IPS DF 19.7 (cell line): ENCODE measurements around the gene ANGEL2.
"Not testable (repeated sequence)": the region's sequence is repeated elsewhere in the genome, so short reads cannot be mapped to it uniquely, and the experiment has no call there.

Experiments
- DNase-seq: peaks from one replicate; pipeline ENCODE4 v3.0.0-alpha.2; 2013; ENCODE audit warnings: low read depth, low spot score

Gene ANGEL2

DNA sequence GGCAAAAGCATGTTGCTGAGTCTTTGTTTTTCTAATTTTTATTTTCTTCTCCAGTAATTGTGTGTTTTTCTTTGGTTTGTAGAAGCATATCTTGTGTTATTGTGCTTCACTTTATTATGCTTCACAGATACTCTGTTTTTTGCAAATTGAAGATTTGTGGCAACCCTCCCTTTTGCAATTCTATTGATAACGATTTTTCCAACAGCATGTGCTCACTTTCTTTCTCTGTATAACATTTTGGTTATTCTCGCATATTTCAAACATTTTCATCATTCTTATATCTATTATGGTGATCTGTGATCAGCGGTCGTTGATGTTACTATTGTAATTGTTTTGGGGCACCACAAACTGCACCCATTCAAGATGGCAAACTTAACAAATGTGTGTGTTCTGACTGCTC lies 3.8 kb upstream of the ANGEL2 start:
- no peak for DNase-seq

DNA sequence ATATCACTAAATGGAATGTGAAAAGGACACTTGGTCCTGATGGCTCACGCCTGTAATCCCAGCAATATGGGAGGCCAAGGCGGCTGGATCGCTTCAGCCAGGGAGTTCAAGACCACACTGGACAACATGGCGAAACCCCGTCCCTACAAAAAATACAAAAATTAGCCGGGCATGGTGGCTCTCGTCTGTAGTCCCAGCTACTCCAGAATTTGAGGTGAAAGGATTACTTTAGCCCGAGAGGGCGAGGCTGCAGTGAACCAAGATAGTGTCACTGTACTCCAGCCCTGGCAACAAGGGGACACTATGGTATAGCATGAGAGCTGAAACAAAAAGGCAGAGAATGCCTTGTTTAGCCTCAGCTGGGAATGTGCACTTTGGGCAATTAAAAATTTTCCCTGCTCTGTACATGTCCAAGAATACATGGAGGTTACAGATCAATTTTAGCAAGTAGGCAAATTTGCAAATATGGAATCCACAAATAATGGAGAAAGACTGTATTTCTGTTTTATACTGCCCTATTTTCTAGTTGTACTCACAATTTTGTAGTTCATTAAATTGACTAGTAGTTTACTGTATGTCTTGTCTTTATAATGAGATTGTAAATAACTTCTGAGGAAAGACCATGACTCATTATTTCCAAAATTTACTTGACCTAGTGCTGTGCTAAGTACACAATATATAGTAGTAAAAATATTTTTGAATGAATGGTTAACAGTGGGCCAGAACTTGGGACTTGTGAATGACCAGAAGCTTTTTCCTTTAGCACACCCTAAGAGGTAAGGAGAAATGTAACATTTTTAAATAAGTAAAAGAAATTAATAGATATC lies 2.0 kb upstream of the ANGEL2 start:
- no peak for DNase-seq

DNA sequence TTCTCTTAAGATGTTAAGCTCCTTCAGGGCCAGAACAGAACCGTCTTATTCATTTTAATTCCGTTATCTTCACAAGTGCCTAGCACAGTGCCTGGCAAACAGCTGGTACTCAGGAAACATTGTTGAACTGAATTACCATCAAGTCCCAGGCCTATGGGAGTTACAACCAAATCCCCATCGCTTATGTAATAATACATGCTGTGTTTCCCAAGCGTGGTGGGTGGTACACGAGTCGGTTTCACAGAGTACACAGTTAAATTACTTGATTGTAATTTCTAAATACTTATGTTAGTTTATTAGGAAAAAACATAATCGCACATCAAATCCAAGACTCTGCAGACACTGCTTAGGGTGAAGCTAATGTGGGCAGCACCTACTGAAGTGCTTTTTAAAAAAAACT lies 1.0 kb downstream of the ANGEL2 start:
- no peak for DNase-seq

DNA sequence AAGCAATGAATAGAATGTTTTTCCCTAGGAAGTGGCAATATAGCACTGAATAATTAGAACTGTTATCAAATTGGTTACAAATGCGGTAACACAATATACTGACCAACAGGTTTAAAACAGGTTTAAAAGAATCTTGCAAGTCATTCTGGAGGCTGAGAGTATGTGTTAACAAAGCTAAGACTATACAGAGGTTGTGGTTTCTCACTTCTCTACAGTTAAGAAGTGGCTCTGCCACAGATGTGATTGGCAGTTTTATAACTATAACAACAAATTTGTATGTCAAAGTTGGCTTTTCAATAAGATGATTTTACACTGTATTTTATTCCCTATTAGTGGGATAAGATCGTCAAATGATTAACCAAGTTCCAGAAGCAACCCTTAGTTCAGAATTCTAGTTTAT lies 7.1 kb downstream of the ANGEL2 start:
- no peak for DNase-seq

DNA sequence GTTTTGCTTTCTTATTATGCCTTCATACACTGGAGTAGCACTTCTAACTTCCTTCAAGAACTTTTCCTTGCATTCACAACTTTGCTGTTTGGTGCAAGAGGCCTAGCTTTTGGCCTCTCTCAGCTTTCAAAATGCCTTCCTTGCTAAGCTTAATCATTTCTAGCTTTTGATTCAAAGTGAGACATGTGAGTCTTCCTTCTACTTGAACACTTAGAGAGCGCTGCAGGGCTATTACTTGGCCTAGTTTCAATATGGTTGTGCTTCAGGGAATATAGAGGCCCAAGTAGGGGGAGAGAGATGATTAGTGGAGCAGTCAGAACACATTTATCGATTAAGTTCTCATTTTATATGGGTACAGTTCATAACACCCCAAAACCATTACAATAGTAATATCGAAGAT lies 12.4 kb downstream of the ANGEL2 start:
- DNase-seq: no peak

DNA sequence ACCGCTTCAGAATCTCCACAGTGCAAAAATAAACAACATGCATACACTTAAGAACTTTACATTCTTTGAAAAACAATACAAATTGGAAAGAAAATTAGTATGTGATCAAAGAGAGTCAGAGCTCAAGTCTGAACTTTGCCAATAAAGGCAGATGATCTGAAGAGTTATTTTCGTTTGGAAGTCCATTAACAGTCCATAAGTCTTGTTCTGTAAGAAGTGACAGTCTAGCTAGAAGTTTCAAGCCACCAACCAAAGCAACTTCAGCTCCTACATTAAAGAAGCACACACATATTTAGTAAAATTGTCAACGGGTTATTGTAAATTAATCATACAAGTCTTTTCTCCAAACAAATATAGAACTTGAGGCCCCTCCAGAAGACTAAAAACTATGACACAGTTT lies 20.7 kb downstream of the ANGEL2 start:
- no peak for DNase-seq

DNA sequence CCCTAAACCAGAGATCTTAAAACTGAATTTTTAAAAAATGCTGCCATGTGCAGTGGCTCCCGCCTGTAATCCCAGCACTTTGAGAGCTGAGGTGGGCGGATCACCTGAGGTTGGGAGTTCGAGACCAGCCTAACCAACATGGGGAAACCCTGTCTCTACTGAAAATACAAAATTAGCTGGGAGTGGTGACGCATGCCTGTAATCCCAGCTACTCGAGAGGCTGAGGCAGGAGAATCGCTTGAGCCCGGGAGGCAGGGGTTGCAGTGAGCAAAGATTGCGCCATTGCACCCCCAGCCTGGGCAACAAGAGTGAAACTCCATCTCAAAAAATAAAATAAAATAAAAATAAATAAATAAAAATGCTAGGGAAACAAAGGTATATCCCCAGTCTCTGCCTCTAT lies 21.7 kb downstream of the ANGEL2 start:
- DNase-seq: not testable (repeated sequence)

DNA sequence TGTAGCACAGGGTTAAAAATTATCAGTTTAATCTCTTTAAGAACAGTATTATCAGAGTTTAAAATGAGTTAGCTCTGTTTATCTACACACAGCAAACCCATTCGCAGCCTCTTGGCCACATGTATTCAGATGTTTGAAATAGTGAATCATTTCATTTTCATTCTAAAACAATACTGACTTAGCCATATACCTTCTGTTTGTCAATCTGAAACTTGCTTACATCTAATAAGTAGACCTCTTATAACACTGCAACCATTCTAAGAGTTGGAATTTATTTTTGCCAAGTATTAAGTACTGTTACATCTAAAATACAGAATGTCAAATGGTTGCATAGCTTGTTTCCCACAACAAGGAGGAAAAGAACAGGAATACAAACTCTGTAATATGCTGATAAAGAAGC lies 25.4 kb downstream of the ANGEL2 start:
- no peak for DNase-seq

DNA sequence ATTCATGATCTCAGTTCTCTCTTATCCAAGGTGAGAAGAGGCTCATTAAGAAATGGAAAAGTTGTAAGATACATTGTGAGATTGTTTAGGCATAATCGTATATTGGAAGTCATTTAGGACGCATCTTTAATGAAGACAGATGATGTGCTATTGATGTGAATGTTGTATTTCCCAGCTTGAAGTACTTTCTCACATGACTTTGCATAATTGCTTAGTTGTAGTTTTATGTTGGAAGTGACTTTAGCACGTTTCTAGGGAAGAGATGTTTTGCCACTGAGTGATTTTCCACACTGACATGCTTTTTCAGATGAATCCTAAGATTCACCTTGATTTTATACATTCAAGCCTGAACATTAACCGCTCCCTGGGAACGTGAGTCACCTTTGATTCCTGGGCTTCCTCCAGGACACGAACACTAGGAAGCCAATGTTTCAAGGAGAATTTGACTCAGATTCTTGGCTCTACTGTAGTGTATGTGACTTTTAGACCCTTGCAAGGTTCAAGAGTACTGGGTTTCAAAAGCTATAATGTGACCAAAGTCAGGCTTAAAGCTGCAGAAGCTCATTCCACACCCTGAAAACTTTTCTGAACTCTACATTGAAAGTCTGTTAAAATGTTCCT lies 27.9 kb downstream of the ANGEL2 start:
- DNase-seq: no peak

DNA sequence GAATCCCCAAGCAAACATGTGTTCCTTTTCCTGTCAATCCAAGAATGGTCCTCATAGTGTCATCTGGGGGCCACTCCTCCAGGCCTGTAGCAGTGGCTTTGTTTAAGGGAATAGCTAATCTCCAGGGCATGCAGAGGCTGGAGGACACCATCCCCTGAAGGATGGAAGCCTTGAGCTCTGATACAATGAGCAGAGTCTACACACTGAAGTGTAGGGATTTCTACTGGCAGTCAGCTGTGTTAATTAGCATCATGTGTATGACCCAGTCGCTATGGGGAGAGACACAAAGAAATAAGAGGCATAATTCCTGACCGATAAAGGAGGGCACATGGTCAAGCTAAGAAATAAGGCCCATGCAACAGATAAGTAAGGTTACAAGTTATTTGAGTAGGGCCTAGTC lies 29.1 kb downstream of the ANGEL2 start:
- no peak for DNase-seq

DNA sequence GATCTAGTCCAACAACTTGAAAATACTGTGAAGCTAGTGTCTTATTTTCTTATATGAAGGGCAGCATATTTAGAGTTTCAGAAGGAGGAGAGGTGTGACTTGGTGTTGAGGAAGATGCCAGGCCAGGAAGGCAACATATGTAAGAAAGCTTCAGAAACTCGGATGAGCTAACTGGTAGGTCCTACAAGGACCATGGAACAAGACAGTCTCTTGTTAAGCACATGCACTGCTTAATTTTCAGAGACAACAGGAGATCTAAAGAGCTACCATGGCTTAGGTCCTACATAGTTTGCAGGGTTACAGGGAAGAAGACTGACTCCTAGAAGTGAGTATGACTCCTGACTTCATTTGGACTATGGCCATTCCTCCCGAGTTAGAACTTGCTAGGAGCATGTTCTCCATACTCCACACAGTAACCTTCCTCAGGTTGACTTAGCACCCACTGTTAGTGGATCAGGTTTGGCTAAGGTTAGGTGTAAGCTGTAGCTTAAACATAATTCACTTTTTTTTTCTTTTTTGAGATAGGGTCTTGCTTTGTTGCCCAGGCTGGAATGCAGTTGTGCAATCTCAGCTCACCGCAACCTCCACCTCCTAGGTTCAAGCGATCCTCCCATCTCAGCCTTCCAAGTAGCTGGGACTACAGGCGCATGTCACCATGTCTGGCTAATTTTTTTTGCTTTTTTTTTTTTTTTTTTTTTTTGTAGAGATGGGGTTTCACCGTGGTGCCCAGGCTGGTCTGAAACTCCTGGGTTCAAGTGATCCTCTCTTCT lies 31.0 kb downstream of the ANGEL2 start:
- DNase-seq: no peak

DNA sequence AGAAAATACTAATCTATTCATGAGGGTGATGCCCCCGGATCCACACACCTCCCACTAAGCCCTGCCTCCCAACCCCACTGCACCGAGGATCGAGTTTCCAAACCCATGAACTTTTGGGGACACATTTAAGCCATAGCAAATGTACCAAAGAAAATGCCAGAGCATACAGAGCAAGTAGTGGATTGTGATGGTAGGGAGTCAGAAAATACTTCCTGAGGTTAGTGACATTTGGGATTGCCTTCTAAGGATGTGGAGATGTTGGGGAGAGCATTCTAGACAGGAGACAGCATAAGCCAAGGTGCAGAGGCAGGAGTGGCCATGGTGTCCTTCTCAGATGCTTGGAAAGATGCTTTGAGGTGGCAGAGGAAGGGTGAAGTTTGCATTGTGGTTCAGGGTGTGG lies 32.2 kb downstream of the ANGEL2 start:
- no peak for DNase-seq

DNA sequence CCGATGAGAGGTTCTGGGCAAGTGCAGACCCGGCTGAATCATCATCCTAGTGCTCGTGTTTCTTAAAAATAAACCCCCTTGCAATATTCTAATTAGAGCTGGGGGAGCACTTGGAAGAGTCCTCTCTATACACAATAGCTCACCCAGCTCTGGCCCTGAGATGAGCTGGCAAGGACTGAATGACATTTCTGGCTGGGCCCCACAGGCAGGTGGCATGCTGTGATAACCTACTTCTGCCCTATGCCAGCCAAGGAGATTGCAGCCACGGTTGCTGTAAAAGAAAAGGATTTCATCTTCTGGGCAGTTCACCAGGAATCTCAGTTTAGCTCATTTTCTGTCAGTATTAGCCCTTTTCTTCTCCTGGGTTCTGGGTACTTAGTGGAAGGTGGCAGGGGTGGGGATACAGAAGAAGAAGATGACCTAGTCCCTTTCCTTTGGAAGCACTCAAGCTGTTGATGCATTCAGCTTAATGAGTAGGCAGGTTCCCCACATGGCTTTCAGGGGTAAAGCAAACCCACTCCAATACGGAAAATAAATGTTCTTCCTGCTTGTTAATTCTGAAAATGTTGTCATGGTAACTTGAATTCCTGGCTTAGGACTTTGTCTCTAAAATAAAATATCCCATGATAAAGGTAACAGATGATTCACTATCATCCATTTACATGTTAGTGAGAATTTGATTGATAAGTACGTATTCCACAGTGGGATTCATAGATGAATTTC lies 33.1 kb downstream of the ANGEL2 start:
- DNase-seq: no peak

DNA sequence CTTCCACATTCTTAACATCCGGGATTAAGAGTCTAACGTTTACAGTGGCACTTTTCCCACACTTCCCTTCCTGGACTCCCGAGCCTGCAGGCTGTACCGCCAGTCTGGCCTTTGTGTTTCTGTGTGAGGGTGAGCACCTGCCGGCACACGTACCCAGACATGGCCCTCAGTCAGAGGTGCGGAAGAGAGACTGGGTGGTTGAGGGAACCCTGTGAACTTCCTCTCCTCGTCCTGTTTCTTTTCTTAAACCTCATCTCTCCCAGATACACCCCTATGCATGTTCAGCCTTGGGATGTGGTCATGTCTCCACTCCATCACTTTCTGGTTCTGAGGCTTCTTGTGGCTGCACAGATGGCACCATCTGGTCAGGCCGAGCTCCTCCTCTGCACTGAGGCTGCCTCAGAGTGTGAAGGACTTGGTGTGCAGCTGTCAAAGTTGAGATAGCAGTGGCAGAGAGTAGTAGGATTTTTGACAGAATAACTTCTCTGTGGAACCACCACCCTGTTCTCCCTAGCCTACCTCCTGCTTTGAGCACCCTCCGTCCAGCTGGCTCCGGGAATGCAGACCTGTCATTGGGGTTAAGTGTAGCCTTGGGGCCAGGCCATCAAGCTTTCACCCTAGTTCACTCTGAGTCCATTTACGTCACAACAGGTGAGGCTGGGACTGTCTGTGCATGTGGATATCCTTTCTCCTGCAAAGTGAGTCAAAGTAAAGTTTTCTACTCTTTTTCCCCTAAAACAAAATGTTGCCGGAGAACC lies 33.9 kb downstream of the ANGEL2 start:
- DNase-seq: no peak

DNA sequence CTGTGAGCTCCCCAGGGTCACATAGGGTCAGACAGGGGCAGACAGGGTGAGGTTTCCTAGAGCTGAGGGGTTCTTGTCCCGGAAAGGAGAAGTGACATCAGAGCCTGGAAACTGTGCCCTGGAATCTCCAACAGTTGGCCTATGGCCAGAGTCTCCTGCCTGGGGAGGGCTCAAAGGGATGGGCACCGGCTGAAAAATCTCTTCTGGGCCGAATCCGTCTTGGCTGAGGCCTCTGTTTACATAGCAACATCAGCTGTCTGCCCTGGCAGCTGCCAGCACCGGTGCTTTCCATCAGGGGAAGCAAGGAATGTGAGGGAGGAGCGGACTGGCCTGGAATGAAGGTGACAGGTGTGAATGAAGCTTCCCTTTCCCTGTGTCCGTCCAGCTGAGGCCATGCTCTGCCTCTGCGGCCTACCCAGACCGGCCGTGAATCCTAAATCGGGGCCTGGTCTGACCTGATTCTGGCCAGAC lies 34.6 kb downstream of the ANGEL2 start:
- DNase-seq: no peak

DNA sequence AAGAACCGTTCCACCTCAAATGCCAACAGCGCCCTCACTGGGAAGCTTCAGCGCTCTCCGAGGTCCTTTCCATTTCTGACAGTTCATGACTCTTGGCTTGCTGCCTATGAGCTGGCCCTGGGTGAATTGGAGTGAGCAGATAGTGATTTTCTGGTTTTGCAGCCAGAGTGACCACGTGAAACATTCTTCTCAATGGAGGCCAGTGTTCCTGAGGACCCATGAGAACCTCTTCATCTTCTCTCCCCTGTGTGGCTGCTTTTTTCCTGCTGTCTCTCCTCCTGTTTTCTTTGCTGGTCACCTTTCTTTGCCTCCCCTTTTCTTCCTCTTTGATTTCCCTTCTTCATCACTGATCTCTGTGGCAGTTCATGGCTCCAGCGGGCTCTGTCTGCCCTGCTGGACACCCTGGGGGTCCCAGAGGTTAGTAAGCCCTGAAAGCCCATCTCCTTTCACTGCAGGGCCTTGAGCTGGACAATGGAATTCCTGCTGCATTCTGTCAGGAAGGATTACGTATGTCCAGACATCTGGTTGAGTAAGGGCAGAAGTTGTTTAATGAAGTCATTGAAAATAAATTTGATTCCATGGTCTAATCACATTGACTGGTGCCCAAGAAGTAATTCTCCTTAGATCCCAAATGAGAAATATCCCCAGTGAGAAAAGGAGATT lies 35.4 kb downstream of the ANGEL2 start:
- no peak for DNase-seq

DNA sequence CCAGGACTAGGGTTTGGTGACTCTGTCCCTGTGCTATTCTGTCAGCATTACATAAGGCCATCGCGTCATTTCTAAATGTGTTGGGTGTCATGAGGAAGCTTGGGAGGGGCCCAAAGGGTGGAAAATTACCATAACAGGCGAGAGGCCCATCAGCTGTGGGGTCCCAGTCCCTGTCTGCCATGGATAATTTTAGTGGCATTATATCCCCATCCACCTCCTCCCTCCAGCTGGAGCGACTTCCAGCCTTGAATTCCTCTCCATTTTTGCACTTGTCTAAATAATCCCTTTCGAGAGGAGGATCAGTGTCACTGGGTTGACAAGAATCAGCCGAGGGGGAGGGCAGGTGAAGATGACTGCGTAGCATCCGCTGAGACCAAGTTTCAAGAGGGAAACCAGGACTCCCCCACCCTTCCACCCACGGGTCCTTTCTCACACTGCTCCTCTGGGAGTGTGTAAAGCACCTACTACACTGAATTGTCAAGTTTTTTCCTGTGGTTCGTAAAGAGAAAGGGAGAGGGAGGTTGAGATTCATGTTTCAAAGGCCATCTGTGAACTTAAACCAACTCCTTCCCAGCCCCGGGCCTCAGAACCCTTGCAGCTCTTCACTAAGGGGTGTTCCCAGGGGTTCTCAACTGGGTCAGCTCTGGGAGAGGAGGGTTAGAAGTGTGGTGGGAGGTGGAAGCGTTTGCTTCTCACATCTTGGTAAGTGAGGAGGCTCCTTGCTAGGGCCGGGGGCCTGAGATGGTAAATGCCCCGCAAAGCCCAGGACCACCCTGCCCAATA lies 36.1 kb downstream of the ANGEL2 start:
- DNase-seq: no peak

DNA sequence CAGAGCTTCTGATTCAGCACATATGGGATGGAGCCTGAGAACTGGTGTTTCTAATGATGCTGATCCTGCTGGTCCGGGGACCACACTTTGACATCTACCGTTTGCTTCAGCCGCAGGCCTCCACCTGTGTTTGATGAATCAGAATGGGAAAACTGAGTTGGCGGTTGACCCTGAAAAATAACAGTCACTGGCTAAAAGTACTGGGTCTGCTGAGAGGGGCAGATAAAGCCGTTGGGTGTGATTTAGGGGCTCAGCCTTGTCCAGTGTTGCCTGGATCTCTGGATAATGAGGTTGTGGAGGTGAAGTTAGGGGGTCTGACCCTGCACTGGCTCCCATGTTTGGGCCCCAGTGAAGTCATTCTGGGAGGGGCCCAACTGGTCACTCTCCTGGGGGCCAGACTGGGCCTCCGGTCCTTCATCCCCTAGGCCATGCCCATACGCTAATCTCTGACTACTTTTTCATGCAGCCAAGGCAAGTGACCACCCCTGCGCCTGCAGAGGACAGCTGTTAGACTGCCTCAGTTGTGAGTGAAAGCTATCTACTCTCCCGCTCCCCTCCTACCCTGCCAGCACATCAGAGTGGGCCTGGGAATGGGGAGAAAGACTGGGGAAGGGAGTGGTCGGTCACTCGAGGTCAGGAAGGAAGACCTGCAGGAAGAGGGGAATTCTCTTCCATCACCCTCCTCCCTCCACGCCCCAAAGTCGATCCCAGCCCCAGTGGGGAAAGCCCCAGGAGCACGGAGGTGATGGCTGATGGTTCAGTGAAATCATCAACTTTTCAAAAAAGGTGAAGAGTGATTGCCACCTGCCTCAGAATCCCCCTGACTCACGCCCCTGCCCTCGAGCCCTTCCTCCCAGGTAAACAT lies 37.7 kb downstream of the ANGEL2 start:
- DNase-seq: no peak

DNA sequence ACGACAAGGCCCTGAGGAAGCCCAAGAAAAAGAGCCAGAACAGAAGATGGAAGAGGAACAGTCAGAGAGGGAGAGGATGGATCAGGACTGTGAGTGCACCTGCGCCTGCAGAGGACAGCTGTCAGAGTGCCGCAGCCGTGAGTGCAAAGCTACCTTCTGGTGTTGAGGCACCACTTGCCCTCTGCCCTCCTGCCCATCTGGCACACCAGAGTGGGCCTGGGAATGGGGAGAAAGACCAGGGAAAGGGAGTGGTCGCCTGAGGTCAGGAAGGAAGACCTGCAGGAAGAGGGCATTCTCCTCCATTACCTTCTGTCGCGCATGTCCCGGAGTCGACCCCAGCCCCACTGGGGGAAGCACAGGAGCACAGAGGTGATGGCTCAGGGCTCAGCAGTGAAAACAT lies 39.1 kb downstream of the ANGEL2 start:
- DNase-seq: no peak
